ENCODE measurements around the gene ARRB1. TPM values are rescaled to one million over a fixed set of nuclear protein-coding genes. Genes with fewer than 3 reads are reported as not detected.

Gene ARRB1
- total and polyA plus RNA-seq, 2 of the 13 experiments (the other 11 are each of a cell fraction or from before 2014, with no cell fraction given) = 22.5 to 35.7 TPM

GRCh38 chr11:75351791-75352587 lies 528 bp upstream of the ARRB1 start (continued):
- no peak for TF ChIP-seq U2AF2 (IDR thresholded peaks at IDR 0.05; ENCODE audit: low read depth, low read length)
- no peak for TF ChIP-seq PBX2 (CRISPR knock-in tag; IDR thresholded peaks at IDR 0.05)
- 0 out of 2 replicates have a peak, but pooled peaks have one; percentile 75 for TF ChIP-seq ZNF775 (CRISPR knock-in tag; IDR thresholded peaks at IDR 0.05; ENCODE audit: borderline replicate concordance)
- TF ChIP-seq IRF1 (CRISPR knock-in tag; IDR thresholded peaks at IDR 0.05; ENCODE audit: low read depth) = no peak
- TF ChIP-seq GATA4 (IDR thresholded peaks at IDR 0.05; ENCODE audit: borderline replicate concordance, low read depth) = peak; percentile 55; the same call in 1 of the 2 replicates
- TF ChIP-seq, protein P1, sequence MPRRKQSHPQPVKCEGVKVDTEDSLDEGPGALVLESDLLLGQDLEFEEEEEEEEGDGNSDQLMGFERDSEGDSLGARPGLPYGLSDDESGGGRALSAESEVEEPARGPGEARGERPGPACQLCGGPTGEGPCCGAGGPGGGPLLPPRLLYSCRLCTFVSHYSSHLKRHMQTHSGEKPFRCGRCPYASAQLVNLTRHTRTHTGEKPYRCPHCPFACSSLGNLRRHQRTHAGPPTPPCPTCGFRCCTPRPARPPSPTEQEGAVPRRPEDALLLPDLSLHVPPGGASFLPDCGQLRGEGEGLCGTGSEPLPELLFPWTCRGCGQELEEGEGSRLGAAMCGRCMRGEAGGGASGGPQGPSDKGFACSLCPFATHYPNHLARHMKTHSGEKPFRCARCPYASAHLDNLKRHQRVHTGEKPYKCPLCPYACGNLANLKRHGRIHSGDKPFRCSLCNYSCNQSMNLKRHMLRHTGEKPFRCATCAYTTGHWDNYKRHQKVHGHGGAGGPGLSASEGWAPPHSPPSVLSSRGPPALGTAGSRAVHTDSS (CRISPR knock-in tag; conservative IDR thresholded peaks at IDR 0.05) = no peak
- no peak for TF ChIP-seq FOXP1 (IDR thresholded peaks at IDR 0.05)
- TF ChIP-seq FOXP1 (CRISPR knock-in tag; IDR thresholded peaks at IDR 0.05) = peak; percentile 69
- TF ChIP-seq ZKSCAN8 (CRISPR knock-in tag; IDR thresholded peaks at IDR 0.05; ENCODE audit: borderline replicate concordance) = peak; percentile 62; the same call in 1 of the 2 replicates
- 0 out of 2 replicates have a peak, but pooled peaks have one; percentile 51 for TF ChIP-seq FOXM1 (CRISPR knock-in tag; IDR thresholded peaks at IDR 0.05)
- no peak for TF ChIP-seq ZNF235 (CRISPR knock-in tag; IDR thresholded peaks at IDR 0.05; ENCODE audit: borderline replicate concordance)
- TF ChIP-seq, protein P2, sequence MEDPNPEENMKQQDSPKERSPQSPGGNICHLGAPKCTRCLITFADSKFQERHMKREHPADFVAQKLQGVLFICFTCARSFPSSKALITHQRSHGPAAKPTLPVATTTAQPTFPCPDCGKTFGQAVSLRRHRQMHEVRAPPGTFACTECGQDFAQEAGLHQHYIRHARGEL (CRISPR knock-in tag; IDR thresholded peaks at IDR 0.05) = no peak
- no peak for TF ChIP-seq ZNF713 (CRISPR knock-in tag; IDR thresholded peaks at IDR 0.05)
- peak; percentile 19 for TF ChIP-seq MYC (CRISPR knock-in tag; IDR thresholded peaks at IDR 0.05; ENCODE audit: borderline replicate concordance)
- peak; percentile 58; the same call in 1 of the 2 replicates for TF ChIP-seq DPF2 (CRISPR knock-in tag; IDR thresholded peaks at IDR 0.05; ENCODE audit: borderline replicate concordance, low read depth)
- TF ChIP-seq, protein P3, sequence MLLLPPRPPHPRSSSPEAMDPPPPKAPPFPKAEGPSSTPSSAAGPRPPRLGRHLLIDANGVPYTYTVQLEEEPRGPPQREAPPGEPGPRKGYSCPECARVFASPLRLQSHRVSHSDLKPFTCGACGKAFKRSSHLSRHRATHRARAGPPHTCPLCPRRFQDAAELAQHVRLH (CRISPR knock-in tag; IDR thresholded peaks at IDR 0.05; ENCODE audit: borderline replicate concordance, low read depth) = no peak
- TF ChIP-seq ZNF253 (CRISPR knock-in tag; IDR thresholded peaks at IDR 0.05; ENCODE audit: borderline replicate concordance) = 0 out of 2 replicates have a peak, but pooled peaks have one; percentile 52
- no peak for TF ChIP-seq ZNF296 (CRISPR knock-in tag; conservative IDR thresholded peaks at IDR 0.05)
- no peak for TF ChIP-seq SRSF9 (IDR thresholded peaks at IDR 0.05; ENCODE audit: borderline replicate concordance, insufficient read depth, low read depth, low read length, poor library complexity, severe bottlenecking)
- TF ChIP-seq PRPF4 (IDR thresholded peaks at IDR 0.05; ENCODE audit: low read depth, low read length, poor library complexity, severe bottlenecking) = no peak
- TF ChIP-seq ZNF670 (CRISPR knock-in tag; IDR thresholded peaks at IDR 0.05; ENCODE audit: borderline replicate concordance) = no peak
- TF ChIP-seq ZBTB21 (CRISPR knock-in tag; IDR thresholded peaks at IDR 0.05) = no peak
- 0 out of 2 replicates have a peak, but pooled peaks have one; percentile 30 for TF ChIP-seq NAIF1 (CRISPR knock-in tag; IDR thresholded peaks at IDR 0.05; ENCODE audit: borderline replicate concordance)
- TF ChIP-seq, protein P4, sequence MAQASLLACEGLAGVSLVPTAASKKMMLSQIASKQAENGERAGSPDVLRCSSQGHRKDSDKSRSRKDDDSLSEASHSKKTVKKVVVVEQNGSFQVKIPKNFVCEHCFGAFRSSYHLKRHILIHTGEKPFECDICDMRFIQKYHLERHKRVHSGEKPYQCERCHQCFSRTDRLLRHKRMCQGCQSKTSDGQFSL (CRISPR knock-in tag; IDR thresholded peaks at IDR 0.05) = no peak
- no peak for TF ChIP-seq NFE2L2 (IDR thresholded peaks at IDR 0.05; ENCODE audit: low read length)
- no peak for TF ChIP-seq ZFP1 (CRISPR knock-in tag; IDR thresholded peaks at IDR 0.05)
